HG03439 (cell line): Measurements from ENCODE around the gene EMB.
A peak's percentile ranks its signal among the peaks of the same experiment; 100 is the strongest.
"Not testable (repeated sequence)": the region's sequence is repeated elsewhere in the genome, so short reads cannot be mapped to it uniquely, and the experiment has no call there.

Source experiments
- ATAC-seq: cut with Tn5 transposase; IDR thresholded peaks from one replicate; pipeline ENCODE4 v1.9.1; 2021; ENCODE audit warnings: mild to moderate bottlenecking, moderate library complexity; ENCODE audit not compliant: unreplicated experiment

Gene EMB

GRCh38 chr5:50440651-50441492 lies at the start of gene EMB:
EMB (minus strand) TSS chr5:50441288; CDS start chr5:50441151, 137 bp downstream.
- peak; percentile 59 for ATAC-seq

DNA sequence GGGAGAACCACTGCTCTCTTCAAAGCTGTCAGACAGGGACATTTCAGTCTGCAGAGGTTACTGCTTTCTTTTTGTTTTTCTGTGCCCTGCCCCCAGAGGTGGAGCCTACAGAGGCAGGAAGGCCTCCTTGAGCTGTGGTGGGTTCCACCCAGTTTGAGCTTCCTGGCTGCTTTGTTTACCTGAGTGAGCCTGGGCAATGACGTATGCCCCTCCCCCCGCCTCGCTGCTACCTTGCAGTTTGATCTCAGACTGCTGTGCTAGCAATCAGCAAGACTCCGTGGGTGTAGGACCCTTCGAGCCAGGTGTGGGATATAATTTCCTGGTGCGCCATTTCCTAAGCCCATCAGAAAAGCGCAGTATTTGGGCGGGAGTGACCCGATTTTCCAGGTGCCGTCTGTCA lies 48.4 kb upstream of the EMB start:
- not testable (repeated sequence) for ATAC-seq

GRCh38 chr5:50478790-50479189 lies 37.7 kb upstream of the EMB start:
- not testable (repeated sequence) for ATAC-seq

GRCh38 chr5:50476549-50476948 lies 35.5 kb upstream of the EMB start:
- ATAC-seq: peak; percentile 92

GRCh38 chr5:50465015-50465414 lies 23.9 kb upstream of the EMB start:
- ATAC-seq: not testable (repeated sequence)

DNA sequence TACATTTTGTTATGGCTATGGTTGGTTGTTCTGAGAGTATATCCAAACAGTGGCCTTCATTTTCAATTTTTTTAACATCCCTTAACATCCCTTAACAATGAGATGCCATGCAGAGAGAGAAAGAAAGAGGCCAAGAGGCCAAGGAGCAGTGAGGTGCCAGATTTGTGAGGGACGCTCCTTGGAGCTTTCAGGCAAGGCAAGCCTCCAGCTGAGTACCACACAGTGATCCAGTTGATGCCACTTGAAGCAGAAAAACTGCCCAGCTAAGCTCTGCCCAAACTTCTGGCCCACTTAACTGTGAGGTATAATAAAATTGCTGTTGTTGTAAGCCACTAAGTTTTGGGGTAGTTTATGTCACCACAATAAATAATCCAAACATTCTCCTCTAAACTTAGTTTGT lies 22.6 kb upstream of the EMB start:
- no peak for ATAC-seq

GRCh38 chr5:50463047-50463446 lies 22.0 kb upstream of the EMB start:
- ATAC-seq: no peak

GRCh38 chr5:50462579-50462978 lies 21.5 kb upstream of the EMB start:
- ATAC-seq: not testable (repeated sequence)

DNA sequence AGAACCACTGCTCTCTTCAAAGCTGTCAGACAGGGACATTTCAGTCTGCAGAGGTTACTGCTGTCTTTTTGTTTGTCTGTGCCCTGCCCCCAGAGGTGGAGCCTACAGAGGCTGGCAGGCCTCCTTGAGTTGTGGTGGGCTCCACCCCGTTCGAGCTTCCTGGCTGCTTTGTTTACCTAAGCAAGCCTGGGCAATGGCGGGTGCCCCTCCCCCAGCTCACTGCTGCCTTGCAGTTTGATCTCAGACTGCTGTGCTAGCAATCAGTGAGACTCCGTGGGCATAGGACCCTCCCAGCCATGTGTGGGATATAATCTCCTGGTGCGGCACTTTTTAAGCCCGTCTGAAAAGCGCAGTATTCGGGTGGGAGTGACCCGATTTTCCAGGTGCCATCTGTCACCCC lies 17.3 kb upstream of the EMB start:
- ATAC-seq: not testable (repeated sequence)

DNA sequence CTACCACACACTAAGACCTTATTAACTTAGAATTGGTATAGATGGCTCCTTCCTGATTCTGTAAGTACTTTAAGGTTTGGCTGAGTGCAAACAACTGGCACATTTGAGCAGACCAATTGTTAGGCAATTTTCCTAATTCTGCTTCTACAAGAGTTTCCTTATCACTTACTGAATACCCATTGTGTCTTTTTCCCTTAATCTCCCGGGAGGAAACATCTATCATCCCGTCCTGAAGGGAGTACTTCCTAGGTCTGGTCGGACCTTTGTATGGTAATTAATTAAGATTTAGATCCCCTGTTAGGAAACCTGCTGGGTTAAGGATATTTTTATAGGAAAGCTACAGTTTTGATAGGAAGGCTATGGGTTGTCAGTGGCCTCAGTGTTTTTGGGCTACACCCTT lies 8.2 kb upstream of the EMB start:
- not testable (repeated sequence) for ATAC-seq

DNA sequence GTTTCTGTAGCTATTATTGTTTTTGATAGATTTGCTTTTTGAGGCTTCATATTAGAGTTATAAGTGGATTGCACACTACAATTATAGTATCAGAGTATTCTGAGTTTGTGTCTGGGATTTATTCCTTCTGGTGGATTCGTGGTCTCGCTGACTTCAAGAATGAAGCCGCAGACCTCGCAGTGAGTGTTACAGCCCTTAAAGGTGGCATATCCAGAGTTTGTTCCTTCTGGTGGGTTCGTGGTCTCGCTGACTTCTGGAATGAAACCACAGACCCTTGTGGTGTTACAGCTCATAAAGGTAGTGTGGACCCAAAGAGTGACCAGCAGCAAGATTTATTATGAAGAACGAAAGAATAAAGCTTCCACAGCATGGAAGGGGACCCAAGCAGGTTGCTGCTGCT lies 6.9 kb upstream of the EMB start:
- ATAC-seq: no peak

DNA sequence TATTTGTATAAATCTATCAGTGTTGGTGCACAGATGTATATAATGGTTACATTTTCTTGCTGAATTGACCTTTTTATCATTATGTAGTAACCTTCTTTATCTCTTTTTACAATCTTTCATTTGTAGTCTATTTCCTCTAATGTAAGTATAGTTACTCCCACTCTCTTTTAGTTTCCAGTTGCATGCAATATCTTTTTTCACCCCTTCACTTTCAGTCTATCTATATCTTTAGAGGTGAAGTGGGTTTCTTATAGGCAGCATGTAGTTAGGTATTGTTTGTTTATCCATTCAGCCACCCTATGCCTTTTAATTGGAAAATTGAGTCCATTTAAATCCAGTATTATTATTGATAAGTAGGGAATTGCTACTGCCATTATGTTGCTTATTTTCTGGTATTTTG lies 6.1 kb upstream of the EMB start:
- ATAC-seq: no peak

DNA sequence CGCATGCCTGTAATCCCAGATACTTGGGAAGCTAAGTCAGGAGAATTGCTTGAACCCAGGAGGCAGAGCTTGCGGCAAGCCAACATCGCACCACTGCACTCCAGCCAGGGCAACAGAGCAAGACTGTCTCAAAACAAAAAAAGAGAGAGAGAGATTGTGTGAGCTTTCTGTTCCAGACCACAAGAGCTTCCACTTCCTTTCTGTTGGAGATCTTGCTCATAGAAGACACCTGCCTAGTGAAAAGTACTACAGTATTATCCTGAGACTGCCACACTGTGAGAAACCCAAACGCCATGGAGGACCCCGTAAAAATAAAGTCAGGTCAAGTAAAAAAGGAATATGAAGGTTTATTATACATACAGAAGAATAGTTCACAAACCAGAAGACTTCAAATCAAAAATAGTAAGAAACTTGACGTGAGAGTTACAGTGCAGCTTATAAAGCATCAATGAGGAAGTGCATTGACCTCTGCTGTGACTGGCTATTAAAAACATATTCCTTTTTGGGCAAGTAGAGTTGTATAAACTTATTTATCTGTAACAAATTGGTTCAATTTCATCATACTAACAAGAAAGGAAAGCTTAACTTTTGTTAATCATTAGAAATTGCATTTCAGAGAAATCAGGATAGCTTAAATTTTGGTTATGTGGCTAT lies 4.3 kb upstream of the EMB start:
- peak; percentile 77 for ATAC-seq

GRCh38 chr5:50442559-50443539 lies 1.8 kb upstream of the EMB start:
- not testable (repeated sequence) for ATAC-seq

DNA sequence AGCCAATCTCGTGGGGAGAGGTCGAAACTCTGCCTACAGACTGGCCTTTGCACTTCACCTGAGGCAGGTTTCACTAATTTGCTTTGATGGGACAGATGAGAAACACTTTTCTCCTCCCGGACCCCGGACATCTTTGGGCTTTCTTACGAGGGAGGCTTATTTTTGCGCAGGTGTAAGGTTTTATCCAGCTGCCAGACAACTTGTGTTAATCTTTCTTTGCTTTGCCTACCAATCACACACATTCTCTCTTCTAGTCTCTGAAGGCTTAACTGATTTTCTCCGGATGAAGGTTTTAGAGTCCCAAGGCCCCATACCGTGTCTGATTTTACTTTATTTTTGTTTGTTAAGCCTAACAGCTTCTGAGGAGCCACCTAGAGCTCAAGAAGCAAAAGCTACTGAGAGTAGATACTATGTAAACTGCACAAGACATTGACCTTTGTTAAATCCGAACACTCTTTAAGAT lies 436 bp upstream of the EMB start:
- no peak for ATAC-seq

DNA sequence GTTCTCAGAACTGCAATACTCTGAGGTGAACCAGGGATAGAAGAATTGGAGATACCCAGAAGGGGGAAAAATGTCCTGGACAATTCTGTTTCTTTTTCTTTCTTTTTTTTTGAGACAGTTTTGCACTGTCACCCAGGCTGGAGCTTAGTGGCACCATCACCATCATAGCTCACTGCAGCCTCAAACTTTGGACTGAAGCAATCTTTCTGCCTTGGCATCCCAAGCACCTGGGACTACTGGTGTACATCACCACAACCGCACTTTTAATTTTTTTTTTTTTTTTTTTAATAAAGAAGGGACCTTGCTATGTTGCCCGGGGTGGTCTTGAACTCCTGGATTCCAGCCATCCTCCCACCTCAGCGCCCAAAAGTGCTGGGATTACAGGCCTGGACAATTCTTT lies 1.9 kb downstream of the EMB start:
- ATAC-seq: no peak

DNA sequence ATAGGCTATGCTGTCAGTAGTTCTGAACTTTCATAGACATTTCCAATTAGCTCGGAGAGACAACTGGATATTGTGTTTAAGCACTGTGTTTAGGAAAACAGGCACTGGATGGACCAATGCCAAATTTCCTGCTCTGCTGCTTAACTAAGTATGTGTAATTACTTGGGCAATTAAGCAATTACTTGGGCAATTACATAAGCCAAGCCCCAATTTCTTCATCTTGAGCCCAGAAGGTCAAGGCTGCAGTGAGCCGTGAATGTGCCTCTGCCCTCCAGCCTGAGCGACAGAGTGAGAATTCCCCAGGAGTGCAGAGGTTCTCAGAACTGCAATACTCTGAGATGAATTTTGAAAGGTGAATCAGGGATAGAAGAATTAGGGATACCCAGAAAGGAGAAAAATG lies 3.0 kb downstream of the EMB start:
- not testable (repeated sequence) for ATAC-seq

GRCh38 chr5:50435168-50435567 lies 5.9 kb downstream of the EMB start:
- no peak for ATAC-seq

DNA sequence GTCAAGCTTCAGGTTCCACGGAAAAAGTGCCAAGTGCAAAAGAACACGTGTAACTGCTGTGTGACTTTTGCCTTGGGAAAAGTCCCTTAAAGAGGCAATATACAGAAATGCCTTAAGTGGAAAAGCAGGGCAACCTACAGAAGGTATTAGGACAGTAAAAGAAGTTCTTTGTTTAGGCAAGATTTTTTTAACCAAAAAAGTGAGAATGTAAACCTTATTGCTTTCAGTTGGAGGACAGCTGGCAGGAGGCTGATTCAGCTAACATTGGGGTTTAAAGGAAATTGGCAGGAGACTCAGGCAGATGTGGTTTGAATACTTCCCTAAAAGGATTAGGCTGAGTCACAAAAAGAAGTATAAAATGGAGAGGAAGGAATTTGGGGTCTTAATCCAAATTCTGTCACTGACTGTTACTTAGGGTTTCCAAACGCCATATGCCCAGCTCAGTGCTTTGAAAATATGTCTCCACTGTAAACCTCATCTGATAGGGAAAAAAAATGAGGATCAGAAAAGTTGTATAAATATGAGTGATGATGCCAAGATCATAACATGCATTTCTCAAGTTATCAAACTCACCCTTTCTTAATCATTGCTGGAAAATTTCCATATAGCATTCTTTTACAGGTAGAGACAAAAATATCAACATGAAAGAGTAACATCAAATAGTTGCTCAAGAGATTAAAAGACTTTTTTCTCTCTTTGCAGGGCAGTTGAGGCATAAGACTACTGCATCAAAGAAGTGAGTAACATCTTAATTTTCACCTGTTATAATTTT lies 9.8 kb downstream of the EMB start:
- ATAC-seq: not testable (repeated sequence)

- not testable (repeated sequence) for ATAC-seq
Measured at GRCh38 chr5:50423100-50423799, 17.8 kb downstream of the EMB start.
